Gastroesophageal sphincter (tissue), 3 donors: ENCODE results near the gene XPNPEP3.
"Not testable (repeated sequence)": the region's sequence is repeated elsewhere in the genome, so short reads cannot be mapped to it uniquely, and the experiment has no call there.

ENCODE experiments used
- CTCF ChIP-seq, 4 experiments: fragments of 200-600 bp in 2 of 4; fragments of 450-650 bp in 2 of 4; sonication (generic) in 1 of 4; IDR thresholded peaks; one replicate each; pipeline ENCODE4 v1.5.1; 2017 to 2019; ENCODE audit warnings: antibody characterized with exemption in 4 of 4, mild to moderate bottlenecking in 2 of 4, moderate library complexity in 2 of 4
- POLR2A ChIP-seq, 2 donors: fragments of 450-650 bp; IDR thresholded peaks; one replicate each; pipeline ENCODE4 v1.6.1; 2017; ENCODE audit warnings: antibody characterized with exemption in 2 of 2, mild to moderate bottlenecking in 2 of 2, moderate library complexity in 1 of 2
- POLR2AphosphoS5 ChIP-seq: sonication (generic); formaldehyde crosslinking; IDR thresholded peaks from one replicate; pipeline ENCODE4 v1.6.1; 2017; ENCODE audit warnings: antibody characterized with exemption

GRCh38 chr22:40845816-40846215 lies 11.1 kb upstream of the XPNPEP3 start:
- not testable (repeated sequence) for TF ChIP-seq POLR2A (IDR thresholded peaks at IDR 0.05); CTCF (IDR thresholded peaks at IDR 0.05); POLR2AphosphoS5
